ENCODE measurements around the gene NIM1K. TPM values are rescaled to one million over a fixed set of nuclear protein-coding genes. Genes with fewer than 3 reads are reported as not detected.

The NIM1K gene
- total RNA-seq, 2 donors from 2014 or later = 0.85 TPM; not detected in 1

DNA sequence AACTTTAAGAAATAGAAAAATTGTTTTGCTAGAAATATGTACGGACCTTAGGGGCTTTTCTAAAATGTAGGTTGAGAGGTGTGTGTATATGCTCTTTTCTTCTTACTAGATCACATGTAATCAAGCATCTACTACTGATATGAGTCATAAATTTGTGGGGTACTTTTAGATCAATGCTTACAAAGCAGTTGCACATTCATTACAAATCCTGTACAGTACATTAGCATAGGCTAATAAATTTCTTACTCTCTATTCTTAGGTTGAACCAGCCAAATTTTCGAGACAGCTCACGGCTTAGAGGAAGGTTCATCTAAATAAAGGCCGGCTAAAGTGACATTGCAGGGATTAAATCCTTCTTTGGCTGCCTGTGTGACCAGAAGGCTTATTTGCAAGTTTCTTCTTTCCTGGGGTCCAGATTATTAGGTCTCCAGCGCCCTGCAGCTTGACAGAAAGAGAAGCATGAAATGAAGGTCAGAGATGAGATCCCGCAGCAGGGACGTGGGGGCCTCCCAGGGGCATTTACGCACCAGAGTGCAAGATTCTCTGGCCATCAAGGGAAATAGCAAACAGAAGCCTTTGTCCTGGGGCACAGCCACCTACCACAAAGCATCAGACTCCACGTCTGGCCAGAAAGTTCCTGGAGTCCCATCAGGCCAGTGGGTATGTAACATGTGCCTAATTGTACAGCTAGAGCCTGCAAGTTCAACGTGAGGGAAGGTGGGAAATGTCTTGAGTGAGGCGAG, 53.0 kb downstream of the NIM1K start:
- no peak for ATAC-seq (ENCODE audit: insufficient number of reproducible peaks, low FRiP score, low read depth)
- TF ChIP-seq CTCF (IDR thresholded peaks at IDR 0.05) = no peak

GRCh38 chr5:43245724-43246385, 53.8 kb downstream of the NIM1K start:
- H3K27me3 ChIP-seq (replicated peaks; ENCODE audit: insufficient read depth) = no peaks in the 10 kb centered on the region
- H3K4me1 ChIP-seq (ENCODE audit: control insufficient read depth in 1 of 2, low read depth in 2 of 2) = no peaks in the 10 kb centered on the region
- no peak overlapping the region for H3K27ac ChIP-seq
- DNase-seq (ENCODE audit: low spot score) = no peak
- no peak overlapping the region for H3K4me3 ChIP-seq
- TF ChIP-seq CTCF (IDR thresholded peaks at IDR 0.05) = no peak
- no peaks in the 10 kb centered on the region for H3K9me3 ChIP-seq
- no peak for ATAC-seq (ENCODE audit: insufficient number of reproducible peaks, low FRiP score, low read depth)
- H3K36me3 ChIP-seq = no peaks in the 10 kb centered on the region

More for the DNA sequence above, 53.0 kb downstream of the NIM1K start:
- H3K27ac ChIP-seq = no peak overlapping the region
- H3K27me3 ChIP-seq (replicated peaks; ENCODE audit: insufficient read depth) = no peaks in the 10 kb centered on the region
- H3K9me3 ChIP-seq = no peaks in the 10 kb centered on the region
- no peak overlapping the region for H3K4me3 ChIP-seq
- H3K4me1 ChIP-seq (ENCODE audit: control insufficient read depth in 1 of 2, low read depth in 2 of 2) = no peaks in the 10 kb centered on the region
- no peaks in the 10 kb centered on the region for H3K36me3 ChIP-seq
- no peak for DNase-seq (ENCODE audit: low spot score)

DNA sequence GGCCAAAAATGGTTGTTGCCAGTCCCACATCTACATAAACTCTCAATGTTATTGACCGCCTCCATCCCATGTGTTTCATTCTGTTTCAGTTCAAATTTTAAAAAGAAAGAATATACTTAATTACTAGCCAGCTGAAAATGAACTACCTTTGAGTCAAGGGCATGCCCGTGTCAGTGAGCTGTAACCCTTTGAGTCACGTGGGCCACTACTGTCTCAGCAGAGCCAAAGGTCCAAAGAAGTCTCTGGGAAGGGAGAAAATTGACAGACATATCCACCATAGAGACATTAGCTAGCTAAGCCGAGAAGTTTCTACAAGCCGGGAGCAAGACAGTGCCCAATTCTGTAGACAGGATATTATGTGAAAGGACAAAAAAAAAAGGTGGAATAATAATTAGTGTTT, 59.7 kb downstream of the NIM1K start:
- no peak overlapping the region for H3K27ac ChIP-seq
- no peaks in the 10 kb centered on the region for H3K9me3 ChIP-seq
- no peaks in the 10 kb centered on the region for H3K36me3 ChIP-seq
- H3K4me1 ChIP-seq (ENCODE audit: control insufficient read depth in 1 of 2, low read depth in 2 of 2) = no peaks in the 10 kb centered on the region
- TF ChIP-seq CTCF (IDR thresholded peaks at IDR 0.05) = no peak
- H3K27me3 ChIP-seq (replicated peaks; ENCODE audit: insufficient read depth) = no peaks in the 10 kb centered on the region
- no peak overlapping the region for H3K4me3 ChIP-seq
- DNase-seq (ENCODE audit: low spot score) (no peak), ATAC-seq (ENCODE audit: insufficient number of reproducible peaks, low FRiP score, low read depth) (no peak)

- H3K4me1 ChIP-seq (ENCODE audit: control insufficient read depth in 1 of 2, low read depth in 2 of 2) = no peaks in the 10 kb centered on the region
- no peak for DNase-seq (ENCODE audit: low spot score)
- H3K27ac ChIP-seq = no peak overlapping the region
- no peak for ATAC-seq (ENCODE audit: insufficient number of reproducible peaks, low FRiP score, low read depth)
- H3K36me3 ChIP-seq = no peaks in the 10 kb centered on the region
- no peak overlapping the region for H3K4me3 ChIP-seq
- H3K9me3 ChIP-seq = no peaks in the 10 kb centered on the region
- H3K27me3 ChIP-seq (replicated peaks; ENCODE audit: insufficient read depth) = no peaks in the 10 kb centered on the region
- no peak for TF ChIP-seq CTCF (IDR thresholded peaks at IDR 0.05)
Observed at GRCh38 chr5:43255704-43256103, 63.7 kb downstream of the NIM1K start.

DNA sequence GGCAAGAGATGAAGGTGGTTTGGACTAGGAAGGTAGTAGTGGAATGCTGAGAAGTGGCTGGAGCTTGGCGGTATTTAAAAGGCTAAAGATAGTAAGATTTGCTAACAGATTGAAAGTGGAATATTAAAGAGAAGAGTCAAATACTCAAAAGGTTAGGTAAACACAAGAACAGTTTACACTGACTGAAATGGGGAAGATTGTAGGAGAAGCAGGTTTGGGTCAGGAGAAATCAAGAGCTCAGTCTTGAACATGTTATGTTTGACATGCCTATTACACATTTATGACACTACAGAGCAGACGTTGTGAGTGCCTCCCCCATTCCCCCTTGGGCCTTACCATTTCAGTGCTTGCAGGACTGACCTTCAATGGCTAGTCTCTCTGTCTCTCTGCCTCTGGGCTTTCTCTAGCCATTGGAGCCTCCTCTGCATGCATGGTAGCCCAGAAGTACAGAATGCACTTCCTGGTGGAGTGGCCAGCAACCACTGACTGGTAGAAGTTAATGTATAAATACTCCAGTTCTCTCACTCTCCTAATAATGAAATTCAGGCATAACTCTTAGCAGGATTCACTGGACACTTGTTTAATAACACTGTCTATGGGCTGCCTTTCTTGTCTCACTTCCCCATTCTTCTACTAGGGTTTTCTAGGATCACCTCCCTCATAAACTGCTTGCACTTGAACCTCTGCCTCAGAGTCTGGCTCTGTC, 64.4 kb downstream of the NIM1K start:
- DNase-seq (ENCODE audit: low spot score) (no peak), ATAC-seq (ENCODE audit: insufficient number of reproducible peaks, low FRiP score, low read depth) (no peak)
- H3K36me3 ChIP-seq = no peaks in the 10 kb centered on the region
- H3K4me3 ChIP-seq = no peak overlapping the region
- no peaks in the 10 kb centered on the region for H3K27me3 ChIP-seq (replicated peaks; ENCODE audit: insufficient read depth)
- no peaks in the 10 kb centered on the region for H3K9me3 ChIP-seq
- TF ChIP-seq CTCF (IDR thresholded peaks at IDR 0.05) = no peak
- H3K27ac ChIP-seq = no peak overlapping the region
- H3K4me1 ChIP-seq (ENCODE audit: control insufficient read depth in 1 of 2, low read depth in 2 of 2) = no peaks in the 10 kb centered on the region

All from thoracic aorta (tissue), 2 donors.